ENCODE results near the gene GJB5.

DNA sequence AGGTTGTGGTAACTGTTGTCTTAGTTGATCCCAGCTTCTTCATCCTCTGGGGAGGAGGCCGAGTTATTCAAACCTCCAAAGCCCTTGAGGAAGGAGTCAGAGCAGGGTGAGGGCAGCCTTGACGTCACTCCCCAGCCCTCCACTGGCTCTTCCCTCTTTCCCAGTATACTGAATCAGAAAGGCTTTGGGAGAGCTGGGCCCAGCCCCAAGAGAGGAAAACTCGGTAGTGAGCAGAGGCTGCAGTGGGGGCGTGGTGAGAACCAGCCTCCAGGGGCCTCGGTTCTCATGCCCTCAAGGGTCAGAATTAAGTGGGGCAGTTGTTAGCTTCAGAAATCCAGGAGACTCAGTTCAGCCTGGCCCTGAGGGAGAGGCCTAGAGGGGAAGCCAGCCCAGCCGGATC is 36.1 kb downstream of the GJB5 start:
- TF ChIP-seq CHD2 (IDR thresholded peaks at IDR 0.05; ENCODE audit: low read length) = no peak
- TF ChIP-seq EZH2 (IDR thresholded peaks at IDR 0.05; ENCODE audit: low read depth, low read length, severe bottlenecking) = no peak
- no peak for TF ChIP-seq TCF12 (IDR thresholded peaks at IDR 0.05; ENCODE audit: low read depth, low read length)
- TF ChIP-seq, protein P1, sequence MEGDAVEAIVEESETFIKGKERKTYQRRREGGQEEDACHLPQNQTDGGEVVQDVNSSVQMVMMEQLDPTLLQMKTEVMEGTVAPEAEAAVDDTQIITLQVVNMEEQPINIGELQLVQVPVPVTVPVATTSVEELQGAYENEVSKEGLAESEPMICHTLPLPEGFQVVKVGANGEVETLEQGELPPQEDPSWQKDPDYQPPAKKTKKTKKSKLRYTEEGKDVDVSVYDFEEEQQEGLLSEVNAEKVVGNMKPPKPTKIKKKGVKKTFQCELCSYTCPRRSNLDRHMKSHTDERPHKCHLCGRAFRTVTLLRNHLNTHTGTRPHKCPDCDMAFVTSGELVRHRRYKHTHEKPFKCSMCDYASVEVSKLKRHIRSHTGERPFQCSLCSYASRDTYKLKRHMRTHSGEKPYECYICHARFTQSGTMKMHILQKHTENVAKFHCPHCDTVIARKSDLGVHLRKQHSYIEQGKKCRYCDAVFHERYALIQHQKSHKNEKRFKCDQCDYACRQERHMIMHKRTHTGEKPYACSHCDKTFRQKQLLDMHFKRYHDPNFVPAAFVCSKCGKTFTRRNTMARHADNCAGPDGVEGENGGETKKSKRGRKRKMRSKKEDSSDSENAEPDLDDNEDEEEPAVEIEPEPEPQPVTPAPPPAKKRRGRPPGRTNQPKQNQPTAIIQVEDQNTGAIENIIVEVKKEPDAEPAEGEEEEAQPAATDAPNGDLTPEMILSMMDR (IDR thresholded peaks at IDR 0.05; ENCODE audit: control extremely low read depth in 1 of 3, insufficient read depth in 1 of 3, low read depth in 1 of 3, low read length in 3 of 3) = no peak
- TF ChIP-seq KDM1A (IDR thresholded peaks at IDR 0.05; ENCODE audit: borderline replicate concordance, low read length) = no peak
- TF ChIP-seq BACH1 (IDR thresholded peaks at IDR 0.05; ENCODE audit: low read length) = no peak
- TF ChIP-seq TEAD4 (IDR thresholded peaks at IDR 0.05; ENCODE audit: low read depth, low read length) = no peak
- TF ChIP-seq BRCA1 (IDR thresholded peaks at IDR 0.05; ENCODE audit: low read depth, low read length) = no peak

All from H1 (cell line).